Measurements from ENCODE around the gene FBXW8. TPM values are rescaled to one million over a fixed set of nuclear protein-coding genes. Genes with fewer than 3 reads are reported as not detected.

Gene FBXW8
- polyA plus RNA-seq, 3 donors, result 2.0 to 5.2 (median 2.7) TPM

DNA sequence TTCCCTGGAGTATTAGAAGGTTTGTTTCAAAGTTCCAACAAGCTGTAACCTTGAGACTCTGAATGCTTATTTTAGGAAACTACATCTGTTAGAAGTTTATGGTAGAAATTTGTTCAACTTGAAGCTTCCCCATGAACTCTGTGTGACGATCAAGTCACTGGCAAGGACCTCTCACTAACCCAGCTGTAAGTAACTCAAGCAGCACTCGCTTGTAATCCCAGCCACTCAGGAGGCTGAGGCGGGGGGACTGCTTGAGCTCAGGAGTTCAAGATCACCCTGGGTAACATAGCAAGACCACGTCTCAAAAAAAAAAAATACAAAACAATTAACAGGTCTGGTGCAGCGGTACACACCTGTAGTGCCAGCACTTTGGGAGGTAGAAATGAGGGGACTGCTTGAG lies 162.9 kb downstream of the FBXW8 start:
- intact Hi-C loops (cut with micrococcal nuclease), result no loop called here
- Mint-ChIP-seq H3K4me1 (peaks cover 50% of the 10 kb centered on the region), H3K4me3 (no peak overlapping the region), H3K27me3 (ENCODE audit: low read depth in 3 of 3) (peaks cover 0 to 2% (median 0%) of the 10 kb centered on the region in 3 donors), H3K27ac (peak overlapping the region in 2 of 7 donors; percentile 48 to 63), H3K9me3 (peaks cover 0 to 2% (median 0%) of the 10 kb centered on the region in 7 donors), H3K36me3 (peaks cover 16 to 48% of the 10 kb centered on the region in 2 donors)
- no peak overlapping the region for H3K9ac ChIP-seq (ENCODE audit: insufficient read depth, low read length, poor library complexity, severe bottlenecking)
- 60% methylated on average over 2 of the region's 5 CpGs for WGBS (ENCODE audit: insufficient coverage)
- no peak for DNase-seq
- H2AFZ ChIP-seq (ENCODE audit: insufficient read depth, low read depth, low read length, poor library complexity, severe bottlenecking), result no peak overlapping the region
- no peak overlapping the region for H3K4me2 ChIP-seq (replicated peaks; ENCODE audit: extremely low read depth, low read length, poor library complexity, severe bottlenecking)
- H3K9me3 ChIP-seq (replicated peaks in 1 of 2; ENCODE audit: control insufficient read depth in 1 of 2, insufficient read depth in 1 of 2, low read length in 2 of 2), result no peaks in the 10 kb centered on the region
- peaks cover 0 to 39% of the 10 kb centered on the region in 2 donors for H3K36me3 ChIP-seq (replicated peaks in 1 of 2; ENCODE audit: control insufficient read depth in 1 of 2, insufficient read depth in 2 of 2, low read length in 2 of 2)
- no peaks in the 10 kb centered on the region for H3K27me3 ChIP-seq (ENCODE audit: control insufficient read depth in 2 of 2, insufficient read depth in 2 of 2, low read length in 2 of 2)
- no peaks in the 10 kb centered on the region for H4K20me1 ChIP-seq (ENCODE audit: insufficient read depth, low read length)
- H3K4me3 ChIP-seq (replicated peaks in 1 of 3; ENCODE audit: low read depth in 2 of 3, low read length in 3 of 3), result no peak overlapping the region
- no peak for TF ChIP-seq CTCF (IDR thresholded peaks at IDR 0.05)
- peaks cover 39 to 42% of the 10 kb centered on the region in 2 donors for H3K4me1 ChIP-seq (ENCODE audit: control insufficient read depth in 1 of 2, insufficient read depth in 2 of 2, low read length in 2 of 2)
- H3K79me2 ChIP-seq (ENCODE audit: insufficient read depth, low read length), result peaks cover 40% of the 10 kb centered on the region
- peak overlapping the region in 1 of 2 donors; percentile 3 for H3K27ac ChIP-seq (ENCODE audit: low read depth in 1 of 2, low read length in 2 of 2)

- Histone ChIP-seq H2AFZ (ENCODE audit: insufficient read depth, low read depth, low read length, poor library complexity, severe bottlenecking) (no peak overlapping the region), H3K4me1 (ENCODE audit: control insufficient read depth in 1 of 2, insufficient read depth in 2 of 2, low read length in 2 of 2) (peaks cover 8 to 11% of the 10 kb centered on the region in 2 donors), H3K9me3 (replicated peaks in 1 of 2; ENCODE audit: control insufficient read depth in 1 of 2, insufficient read depth in 1 of 2, low read length in 2 of 2) (no peaks in the 10 kb centered on the region), H3K27ac (ENCODE audit: low read depth in 1 of 2, low read length in 2 of 2) (peak overlapping the region in 1 of 2 donors; percentile 38), H3K9ac (ENCODE audit: insufficient read depth, low read length, poor library complexity, severe bottlenecking) (no peak overlapping the region), H3K4me3 (replicated peaks in 1 of 3; ENCODE audit: low read depth in 2 of 3, low read length in 3 of 3) (no peak overlapping the region), H3K4me2 (replicated peaks; ENCODE audit: extremely low read depth, low read length, poor library complexity, severe bottlenecking) (no peak overlapping the region), H3K27me3 (ENCODE audit: control insufficient read depth in 2 of 2, insufficient read depth in 2 of 2, low read length in 2 of 2) (no peaks in the 10 kb centered on the region), H4K20me1 (ENCODE audit: insufficient read depth, low read length) (peaks cover 8% of the 10 kb centered on the region), H3K36me3 (replicated peaks in 1 of 2; ENCODE audit: control insufficient read depth in 1 of 2, insufficient read depth in 2 of 2, low read length in 2 of 2) (peaks cover 0 to 35% of the 10 kb centered on the region in 2 donors), H3K79me2 (ENCODE audit: insufficient read depth, low read length) (peaks cover 56% of the 10 kb centered on the region)
- no peak for TF ChIP-seq CTCF (IDR thresholded peaks at IDR 0.05)
- Mint-ChIP-seq H3K4me1 (peaks cover 23% of the 10 kb centered on the region), H3K27me3 (ENCODE audit: low read depth in 3 of 3) (peaks cover 0 to 2% (median 0%) of the 10 kb centered on the region in 3 donors), H3K4me3 (no peak overlapping the region), H3K9me3 (peaks cover 0 to 2% (median 0%) of the 10 kb centered on the region in 7 donors), H3K27ac (peak overlapping the region in 4 of 7 donors; percentile 44 to 70 (median 56)), H3K36me3 (peaks cover 19 to 51% of the 10 kb centered on the region in 2 donors)
- 83% methylated on average over 24 of the region's 24 CpGs for WGBS (ENCODE audit: insufficient coverage)
- intact Hi-C loops (cut with micrococcal nuclease), result no loop called here
- no peak for DNase-seq
These were observed 165.9 kb downstream of the FBXW8 start for GRCh38 chr12:117076410-117077372.

All from CD14-positive monocyte (primary cell).